Naive B cell (primary cell): ENCODE results near the gene C6orf89. TPM values are rescaled to one million over a fixed set of nuclear protein-coding genes. Genes with fewer than 3 reads are reported as not detected.

Experiments
- ATAC-seq, 2 donors: fragments of 150-1000 bp; cut with Tn5 transposase; 2 replicates each; pipeline ENCODE4 v1.10.0; 2021; ENCODE audit warnings: low read depth in 2 of 2, mild to moderate bottlenecking in 2 of 2, moderate library complexity in 2 of 2
- DNase-seq: peaks from one replicate; pipeline ENCODE4 v3.0.0; 2022
- H3K27ac Mint-ChIP-seq, 6 donors: one replicate each; pipeline ENCODE4 v1.8.0; 2020 to 2022; ENCODE audit warnings: mild to moderate bottlenecking in 6 of 6, mixed read lengths in 6 of 6, moderate library complexity in 5 of 6, inconsistent platforms in 2 of 6
- H3K27me3 Mint-ChIP-seq, 3 donors: one replicate each; pipeline ENCODE4 v1.8.0; 2021 to 2022; ENCODE audit warnings: mixed read lengths in 3 of 3, mild to moderate bottlenecking in 1 of 3
- H3K36me3 Mint-ChIP-seq, 2 donors: one replicate each; pipeline ENCODE4 v1.8.0; 2020 to 2022; ENCODE audit warnings: mixed read lengths in 2 of 2, inconsistent platforms in 1 of 2, mild to moderate bottlenecking in 1 of 2
- H3K4me1 Mint-ChIP-seq, 3 donors: one replicate each; pipeline ENCODE4 v1.8.0; 2020 to 2022; ENCODE audit warnings: mixed read lengths in 3 of 3, inconsistent platforms in 1 of 3, mild to moderate bottlenecking in 1 of 3, moderate library complexity in 1 of 3
- H3K4me3 Mint-ChIP-seq, 8 donors: one replicate each; pipeline ENCODE4 v1.8.0; 2020 to 2022; ENCODE audit warnings: mild to moderate bottlenecking in 8 of 8, mixed read lengths in 8 of 8, moderate library complexity in 8 of 8, inconsistent platforms in 2 of 8
- H3K9me3 Mint-ChIP-seq, 7 donors: one replicate each; pipeline ENCODE4 v1.8.0; 2020 to 2022; ENCODE audit warnings: mixed read lengths in 7 of 7, mild to moderate bottlenecking in 5 of 7, inconsistent platforms in 2 of 7, moderate library complexity in 1 of 7
- polyA plus RNA-seq, 6 donors: library from polyadenylated mRNA; unstranded; fragments of 300-500 nt; fragmentation: Illumina TruSeq; gene quantifications; one replicate each; pipeline ENCODE4 v1.2.3, GENCODE V29; 2021; ENCODE audit warnings: low read depth in 6 of 6

C6orf89 gene
- polyA plus RNA-seq, 6 donors from 2014 or later, result 24.1 to 37.5 (median 34.4) TPM

DNA sequence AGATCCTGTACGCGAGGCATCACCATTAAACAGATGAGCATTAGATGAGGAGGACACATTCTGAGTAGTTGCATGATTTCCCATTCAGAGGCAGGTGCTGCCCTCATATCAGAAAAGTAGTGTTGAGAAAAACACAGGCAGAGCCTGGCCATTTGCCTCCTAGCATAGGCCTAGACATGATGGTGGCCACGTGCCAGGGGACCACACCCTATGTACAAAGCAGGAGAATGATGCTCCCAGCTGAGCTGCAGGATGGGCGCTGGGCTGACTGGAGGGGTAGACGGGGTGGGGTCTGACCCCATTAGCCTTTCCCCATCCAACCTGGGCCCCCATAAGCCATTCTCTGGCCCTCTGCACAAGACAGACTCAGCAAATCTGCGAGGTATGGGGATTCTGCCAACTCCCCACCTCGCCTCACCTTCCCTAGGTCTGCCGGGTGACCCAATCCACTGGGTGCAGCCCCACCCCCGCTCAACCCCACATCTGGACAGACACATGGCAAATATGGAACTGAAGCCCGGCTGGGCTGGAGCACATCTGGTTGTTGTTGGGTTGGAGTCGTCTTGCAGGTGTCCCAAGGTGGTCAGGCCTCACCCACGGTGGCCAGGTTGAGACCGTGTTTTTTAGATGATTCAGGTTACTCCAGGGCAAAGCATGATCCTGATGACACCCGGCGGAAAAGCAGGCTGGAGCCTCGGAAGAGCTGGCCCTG, 82.7 kb downstream of the C6orf89 start:
- no peak for ATAC-seq
- Mint-ChIP-seq H3K27ac (peak overlapping the region in 4 of 6 donors; percentile 32 to 79 (median 56)), H3K27me3 (no peaks in the 10 kb centered on the region), H3K9me3 (no peaks in the 10 kb centered on the region), H3K4me1 (peaks cover 12 to 23% (median 16%) of the 10 kb centered on the region in 3 donors), H3K4me3 (no peak overlapping the region), H3K36me3 (peaks cover 12% of the 10 kb centered on the region in 2 donors)
- DNase-seq, result no peak

DNA sequence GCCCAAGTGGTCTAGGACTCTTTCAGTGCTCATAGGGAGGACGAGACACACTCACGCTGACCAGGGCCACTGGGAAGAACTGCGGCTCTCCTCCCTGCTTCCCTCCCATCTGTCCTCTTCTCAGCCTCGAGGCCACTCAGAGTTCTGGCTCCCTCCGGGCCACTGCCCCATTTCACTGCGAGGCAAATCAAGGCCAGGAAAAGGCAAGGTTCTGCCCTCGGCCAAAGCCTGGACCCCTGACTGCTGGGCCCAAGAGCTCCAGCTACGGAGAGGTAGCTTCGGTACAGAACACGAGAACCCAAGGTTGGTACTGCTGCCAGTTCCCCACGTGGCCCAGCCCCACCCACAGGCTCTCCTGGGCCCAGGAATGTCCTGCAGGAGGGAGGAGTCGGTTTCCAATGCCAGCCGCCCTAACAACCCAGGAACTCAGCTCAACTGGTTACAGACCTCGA, 83.5 kb downstream of the C6orf89 start:
- H3K4me3 Mint-ChIP-seq, result peak overlapping the region in 1 of 8 donors; percentile 56
- peaks cover 12 to 13% of the 10 kb centered on the region in 2 donors for H3K36me3 Mint-ChIP-seq
- H3K4me1 Mint-ChIP-seq, result peaks cover 8 to 14% (median 8%) of the 10 kb centered on the region in 3 donors
- ATAC-seq (no peak), DNase-seq (no peak)
- no peaks in the 10 kb centered on the region for H3K27me3 Mint-ChIP-seq
- H3K9me3 Mint-ChIP-seq, result no peaks in the 10 kb centered on the region
- H3K27ac Mint-ChIP-seq, result peak overlapping the region in 1 of 6 donors; percentile 58

DNA sequence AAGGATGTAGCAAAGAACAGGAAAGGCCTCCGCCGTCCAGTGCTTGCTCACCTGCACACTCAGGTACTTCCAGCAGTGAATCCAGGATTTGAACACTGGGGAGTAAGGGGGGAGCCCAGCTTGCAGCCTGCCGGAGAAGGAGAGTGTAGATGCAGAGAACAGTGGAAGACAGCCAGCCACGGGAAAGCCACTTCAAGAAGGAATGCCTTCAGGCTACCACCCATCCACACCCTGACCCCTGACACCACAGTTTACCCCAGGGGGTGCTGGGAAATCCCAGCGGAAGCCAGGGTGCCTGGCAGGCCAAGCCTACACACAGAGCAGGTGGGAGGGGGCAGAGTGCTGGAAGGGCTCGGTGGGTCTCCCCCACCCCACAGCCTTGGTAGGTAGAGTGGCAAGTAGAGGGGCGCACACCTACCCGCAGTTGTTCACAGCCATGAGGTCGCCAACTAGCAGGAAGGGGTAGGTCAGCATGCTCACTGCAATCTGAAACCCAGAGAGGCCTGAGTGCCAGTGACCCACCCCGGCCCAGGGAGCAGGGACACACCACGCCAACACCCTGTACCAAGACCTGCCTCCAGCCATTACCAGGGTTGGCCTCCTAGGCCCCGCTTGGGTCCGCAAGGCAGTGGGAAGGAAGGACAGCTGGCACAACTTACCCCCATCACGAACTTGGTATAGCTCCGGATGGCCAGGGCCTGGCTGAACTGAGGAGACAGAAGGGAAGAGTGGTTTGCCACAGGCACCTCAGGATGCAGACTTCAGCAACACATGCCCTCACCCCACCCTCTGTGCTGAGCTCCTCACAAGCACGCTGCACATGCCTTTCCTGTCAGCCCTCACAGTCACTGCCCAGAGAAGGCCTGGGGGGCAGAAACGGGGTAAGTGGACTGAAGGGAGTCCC, 84.5 kb downstream of the C6orf89 start:
- ATAC-seq (no peak), DNase-seq (no peak)
- H3K27ac Mint-ChIP-seq, result no peak overlapping the region
- H3K9me3 Mint-ChIP-seq, result no peaks in the 10 kb centered on the region
- no peaks in the 10 kb centered on the region for H3K27me3 Mint-ChIP-seq
- peaks cover 0 to 5% (median 0%) of the 10 kb centered on the region in 3 donors for H3K4me1 Mint-ChIP-seq
- H3K36me3 Mint-ChIP-seq, result peaks cover 12 to 22% of the 10 kb centered on the region in 2 donors
- H3K4me3 Mint-ChIP-seq, result no peak overlapping the region

DNA sequence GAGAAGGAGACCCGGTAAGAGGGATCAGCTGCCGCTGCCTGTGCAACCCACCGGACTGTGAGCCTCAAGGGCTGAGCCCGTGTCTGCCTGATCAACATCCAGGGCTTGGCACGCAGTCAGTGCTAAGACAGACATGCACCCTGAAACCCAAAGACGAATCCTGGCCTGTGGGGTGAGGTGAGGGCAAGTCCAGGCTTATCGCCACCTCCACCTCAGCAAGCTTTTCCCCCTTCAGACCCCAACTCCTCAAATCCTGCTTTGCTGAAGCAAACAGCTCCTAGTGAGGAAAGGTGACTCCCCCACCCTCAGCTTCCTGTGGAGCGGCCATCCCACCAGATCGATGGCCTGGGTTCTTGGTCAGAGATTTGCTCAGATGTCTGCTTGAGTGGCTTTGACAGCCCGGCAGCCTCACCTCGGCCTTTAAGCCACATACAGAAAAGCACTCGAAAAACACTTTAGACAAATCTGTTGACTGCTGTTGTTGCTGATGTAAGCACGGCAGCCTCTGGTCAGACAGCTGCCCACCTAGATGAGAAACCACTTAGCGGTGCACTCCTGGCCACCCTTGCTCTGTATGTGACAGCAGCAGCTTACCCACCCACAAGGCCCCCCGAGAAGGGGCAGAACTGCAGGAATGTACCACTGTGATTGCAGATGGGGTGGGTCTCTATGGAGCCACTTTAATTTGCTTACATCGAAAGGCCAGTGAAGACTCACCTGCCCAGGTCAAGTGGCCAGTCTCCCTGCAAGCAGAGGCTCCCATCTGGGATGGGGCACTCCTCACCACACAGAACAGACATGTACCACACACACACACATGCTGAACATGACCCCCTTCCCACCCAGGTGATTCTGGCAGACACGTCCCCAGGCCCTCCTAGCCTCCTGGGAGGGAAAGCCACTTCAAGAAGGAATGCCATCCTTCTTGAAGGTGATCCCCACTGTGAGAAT, 85.4 kb downstream of the C6orf89 start:
- no peaks in the 10 kb centered on the region for H3K9me3 Mint-ChIP-seq
- peaks cover 12 to 30% of the 10 kb centered on the region in 2 donors for H3K36me3 Mint-ChIP-seq
- no peaks in the 10 kb centered on the region for H3K4me1 Mint-ChIP-seq
- H3K27ac Mint-ChIP-seq, result peak overlapping the region in 3 of 6 donors; percentile 16 to 69 (median 43)
- H3K4me3 Mint-ChIP-seq, result no peak overlapping the region
- no peaks in the 10 kb centered on the region for H3K27me3 Mint-ChIP-seq
- ATAC-seq (no peak), DNase-seq (no peak)

DNA sequence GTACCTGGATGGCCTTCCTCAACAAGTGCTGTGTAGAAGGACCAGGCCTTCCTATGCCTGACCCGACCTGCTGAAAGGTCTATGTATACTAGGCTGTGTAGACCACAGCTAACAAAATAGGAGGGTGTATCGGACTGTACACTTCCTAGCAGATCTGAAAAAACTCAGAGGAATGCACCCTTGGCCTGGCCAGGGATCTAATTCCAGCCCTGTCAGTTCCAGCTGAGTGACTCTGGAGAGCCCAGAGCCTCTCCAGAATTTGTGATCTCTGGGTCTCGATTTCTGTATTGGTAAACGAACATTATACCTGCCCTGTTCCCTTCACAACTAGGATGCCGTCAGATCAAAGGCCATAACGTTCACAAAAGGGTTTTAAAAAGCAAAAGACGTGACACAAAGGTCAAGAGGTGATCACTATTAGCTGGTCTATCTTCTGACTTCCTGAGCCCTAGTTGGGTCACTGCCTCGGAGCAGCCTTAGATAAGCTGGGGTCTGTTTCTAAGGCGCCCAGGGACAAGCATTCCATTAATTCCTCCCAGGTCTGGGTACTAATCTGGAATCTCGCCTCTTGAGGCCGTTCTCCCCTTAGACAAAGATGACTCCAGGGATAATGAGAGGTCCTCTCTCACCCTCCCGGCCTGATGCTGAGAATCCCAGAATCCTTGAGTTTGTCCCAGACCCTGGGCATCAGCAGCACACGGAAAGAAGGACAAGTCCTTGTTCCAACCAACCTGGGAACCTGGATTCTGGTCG, 86.3 kb downstream of the C6orf89 start:
- Mint-ChIP-seq H3K36me3 (peaks cover 12 to 30% of the 10 kb centered on the region in 2 donors), H3K4me3 (no peak overlapping the region), H3K4me1 (no peaks in the 10 kb centered on the region), H3K9me3 (no peaks in the 10 kb centered on the region), H3K27ac (peak overlapping the region in 3 of 6 donors; percentile 39 to 69 (median 43)), H3K27me3 (no peaks in the 10 kb centered on the region)
- DNase-seq (no peak), ATAC-seq (no peak)

DNA sequence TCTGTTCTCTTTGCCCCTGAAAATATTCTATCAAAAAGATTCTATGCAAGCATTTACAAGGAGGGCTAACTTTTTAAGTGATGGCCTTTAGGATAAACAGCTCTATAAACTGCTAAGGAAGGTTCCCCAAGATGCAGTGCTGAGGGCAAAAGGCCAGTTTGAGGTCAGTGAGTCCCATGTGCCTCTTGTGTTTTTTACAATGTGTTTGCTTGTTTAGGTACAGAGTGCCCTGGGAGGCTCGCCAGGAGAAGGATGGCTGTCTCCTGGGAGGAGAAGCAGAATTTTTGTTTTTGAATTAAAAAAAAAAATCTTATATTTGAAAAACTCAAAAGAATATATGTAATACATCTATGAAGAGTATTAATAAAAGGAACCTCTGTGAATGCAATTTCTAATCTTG, 87.4 kb downstream of the C6orf89 start:
- Mint-ChIP-seq H3K4me1 (peaks cover 0 to 8% (median 2%) of the 10 kb centered on the region in 3 donors), H3K9me3 (no peaks in the 10 kb centered on the region), H3K4me3 (no peak overlapping the region), H3K27me3 (no peaks in the 10 kb centered on the region), H3K27ac (no peak overlapping the region), H3K36me3 (peaks cover 15 to 25% of the 10 kb centered on the region in 2 donors)
- ATAC-seq (no peak), DNase-seq (no peak)

DNA sequence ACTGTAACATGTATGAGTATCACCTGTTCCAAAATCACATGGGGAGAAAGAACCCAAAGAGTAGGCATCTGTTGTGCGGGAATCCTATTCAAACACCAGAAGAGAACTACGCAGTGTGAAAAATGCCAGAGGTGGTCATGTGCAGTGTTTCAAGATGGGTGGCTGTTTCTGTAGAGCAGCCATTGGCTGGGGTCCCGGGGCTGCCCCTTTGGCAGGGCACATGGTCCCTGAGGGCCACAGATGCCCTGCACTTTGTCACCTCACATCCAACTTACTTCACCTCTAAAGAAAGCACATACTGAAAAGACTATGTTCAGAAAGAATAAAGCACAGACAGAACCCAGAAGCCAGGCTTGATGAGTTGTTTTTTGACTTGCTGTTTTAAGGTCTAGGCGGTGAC, 87.9 kb downstream of the C6orf89 start:
- DNase-seq (no peak), ATAC-seq (no peak)
- H3K4me1 Mint-ChIP-seq, result peaks cover 0 to 8% (median 2%) of the 10 kb centered on the region in 3 donors
- peaks cover 11 to 24% of the 10 kb centered on the region in 2 donors for H3K36me3 Mint-ChIP-seq
- H3K27ac Mint-ChIP-seq, result peak overlapping the region in 1 of 6 donors; percentile 38
- no peaks in the 10 kb centered on the region for H3K27me3 Mint-ChIP-seq
- no peak overlapping the region for H3K4me3 Mint-ChIP-seq
- no peaks in the 10 kb centered on the region for H3K9me3 Mint-ChIP-seq

DNA sequence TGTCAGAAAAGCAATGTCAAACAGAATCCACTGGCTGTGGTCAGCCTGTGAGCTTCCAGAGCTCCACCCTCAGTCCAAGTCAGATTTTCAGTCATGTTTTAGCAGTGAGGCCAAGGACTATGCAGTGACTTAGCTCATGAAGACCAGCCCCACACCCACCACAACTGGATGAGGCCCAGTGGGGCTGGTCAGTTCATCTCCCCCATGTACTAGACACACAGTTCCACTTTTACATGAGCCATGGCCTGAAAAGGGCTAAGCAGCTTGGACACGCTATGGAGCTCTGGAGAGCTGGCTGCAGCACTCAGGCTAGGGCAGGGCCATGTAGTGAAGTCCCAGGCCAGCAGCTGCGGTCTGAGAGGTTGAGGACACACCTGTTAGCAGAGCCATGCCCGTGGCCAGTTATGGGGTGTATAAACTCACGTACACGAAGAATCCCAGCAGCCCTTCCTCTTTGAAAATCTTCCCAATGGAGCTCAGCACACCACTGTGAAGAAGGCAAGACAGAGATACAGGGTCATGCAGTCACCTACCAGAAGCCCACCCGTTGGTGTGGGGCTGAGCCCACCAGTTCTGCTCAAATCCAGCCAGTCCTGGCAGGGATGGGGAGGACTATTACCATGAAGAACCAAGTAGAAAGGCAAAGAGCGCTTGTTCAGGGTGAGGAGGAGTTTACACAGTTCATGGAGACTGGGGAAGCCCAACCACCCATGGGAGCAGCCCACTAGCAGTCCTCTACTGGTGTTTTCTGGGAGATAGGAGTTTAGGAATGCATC, 89.7 kb downstream of the C6orf89 start:
- Mint-ChIP-seq H3K27me3 (no peaks in the 10 kb centered on the region), H3K4me3 (no peak overlapping the region), H3K36me3 (peaks cover 8 to 24% of the 10 kb centered on the region in 2 donors), H3K27ac (peak overlapping the region in 1 of 6 donors; percentile 22), H3K4me1 (peaks cover 12 to 23% (median 13%) of the 10 kb centered on the region in 3 donors), H3K9me3 (no peaks in the 10 kb centered on the region)
- DNase-seq (no peak), ATAC-seq (no peak)

DNA sequence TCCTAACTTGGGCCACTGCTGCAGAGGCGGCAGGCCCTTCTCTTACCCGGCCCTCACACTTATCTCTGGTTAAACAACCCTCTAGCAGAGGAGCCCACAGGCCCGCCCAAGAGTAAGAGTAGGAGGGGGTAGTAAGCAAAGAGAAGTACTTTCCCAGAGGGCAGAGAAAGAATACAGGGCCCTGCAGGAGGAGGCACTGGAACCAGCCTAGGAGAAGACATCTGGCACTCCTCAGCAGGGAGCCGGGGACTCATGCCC, 90.2 kb downstream of the C6orf89 start:
- Mint-ChIP-seq H3K36me3 (peaks cover 8 to 24% of the 10 kb centered on the region in 2 donors), H3K27ac (no peak overlapping the region), H3K4me1 (peaks cover 17 to 28% (median 18%) of the 10 kb centered on the region in 3 donors), H3K9me3 (no peaks in the 10 kb centered on the region), H3K27me3 (no peaks in the 10 kb centered on the region), H3K4me3 (no peak overlapping the region)
- no peak for ATAC-seq
- no peak for DNase-seq

DNA sequence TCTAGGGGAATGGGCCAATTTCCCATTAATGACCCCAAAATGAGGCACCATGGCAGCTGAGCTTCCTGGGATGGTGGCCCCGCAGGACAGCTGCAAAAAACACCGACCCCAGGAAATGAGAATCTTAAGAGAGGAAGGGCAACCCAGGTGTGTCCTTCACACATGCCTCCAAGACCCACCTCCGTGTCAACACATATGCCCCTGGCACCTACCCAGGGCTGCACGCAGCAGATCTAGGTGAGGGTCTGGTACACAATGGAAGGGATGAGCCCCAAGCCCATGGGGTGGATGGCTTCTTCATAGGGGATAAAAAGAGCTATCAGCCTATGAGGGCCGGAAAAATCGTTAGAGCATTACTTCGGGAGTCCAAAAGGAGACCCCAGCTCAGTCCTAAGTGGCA, 90.8 kb downstream of the C6orf89 start:
- H3K36me3 Mint-ChIP-seq, result peaks cover 8 to 24% of the 10 kb centered on the region in 2 donors

DNA sequence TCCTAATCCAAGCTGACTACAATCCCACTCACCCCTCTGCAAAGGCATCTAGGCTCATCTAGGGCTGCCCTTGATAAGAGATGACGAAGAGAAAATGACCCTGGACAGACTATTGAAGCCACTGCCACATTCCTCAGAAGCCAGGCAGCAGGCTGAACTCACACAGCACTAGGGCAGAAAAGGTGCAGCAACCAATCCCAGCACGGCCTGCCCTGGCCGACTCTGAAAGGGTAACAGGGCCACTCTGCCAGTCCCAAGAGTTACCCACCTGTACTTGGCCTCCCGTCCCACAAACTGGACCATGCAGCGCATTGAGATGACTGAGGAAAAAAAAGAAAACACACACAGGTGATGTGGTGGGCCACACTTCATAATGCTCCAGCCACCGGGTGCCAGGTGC, 91.2 kb downstream of the C6orf89 start:
- peaks cover 25 to 38% (median 27%) of the 10 kb centered on the region in 3 donors for H3K4me1 Mint-ChIP-seq
- H3K9me3 Mint-ChIP-seq, result no peaks in the 10 kb centered on the region
- peaks cover 12 to 21% of the 10 kb centered on the region in 2 donors for H3K36me3 Mint-ChIP-seq
- H3K27me3 Mint-ChIP-seq, result no peaks in the 10 kb centered on the region
- no peak for DNase-seq
- ATAC-seq, result no peak
- no peak overlapping the region for H3K27ac Mint-ChIP-seq
- H3K4me3 Mint-ChIP-seq, result no peak overlapping the region

More for the DNA sequence above, 90.8 kb downstream of the C6orf89 start:
- Mint-ChIP-seq H3K27me3 (no peaks in the 10 kb centered on the region), H3K27ac (peak overlapping the region in 2 of 6 donors; percentile 26 to 73), H3K4me1 (peaks cover 21 to 33% (median 22%) of the 10 kb centered on the region in 3 donors), H3K9me3 (no peaks in the 10 kb centered on the region), H3K4me3 (peak overlapping the region in 1 of 8 donors; percentile 52)
- DNase-seq, result no peak
- no peak for ATAC-seq

DNA sequence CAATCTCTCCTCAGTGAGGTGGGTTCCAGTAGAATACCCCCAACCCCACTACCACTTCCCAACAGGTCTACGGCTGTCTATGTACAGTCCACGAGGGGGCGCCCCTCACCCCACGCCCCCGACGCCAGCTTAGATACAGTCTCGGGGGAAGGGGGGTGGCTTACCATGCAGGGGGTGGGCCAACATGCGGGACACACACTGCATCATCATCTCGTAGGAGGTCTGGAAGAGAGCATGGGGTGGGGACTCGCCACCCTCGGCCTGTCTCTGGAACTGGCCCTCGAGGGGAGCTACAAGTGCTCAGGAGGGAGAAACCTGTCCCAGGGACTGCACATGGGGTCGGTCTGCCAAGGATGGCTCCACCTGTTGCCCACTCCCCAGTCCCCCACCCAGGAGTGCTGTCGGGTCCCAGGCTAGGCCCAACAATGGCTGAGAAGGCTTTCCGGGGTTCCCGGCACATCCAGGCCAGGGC, 91.8 kb downstream of the C6orf89 start:
- Mint-ChIP-seq H3K9me3 (no peaks in the 10 kb centered on the region), H3K4me1 (peaks cover 29 to 40% (median 30%) of the 10 kb centered on the region in 3 donors), H3K36me3 (peaks cover 15 to 18% of the 10 kb centered on the region in 2 donors), H3K27me3 (no peaks in the 10 kb centered on the region), H3K27ac (peak overlapping the region in 2 of 6 donors; percentile 33 to 56), H3K4me3 (no peak overlapping the region)
- ATAC-seq (peak; percentile 64 to 74), DNase-seq (no peak)
